ENCODE results near the gene PRTFDC1. TPM values are rescaled to one million over a fixed set of nuclear protein-coding genes. Genes with fewer than 3 reads are reported as not detected.

PRTFDC1 gene
- total and polyA plus RNA-seq, 2 donors (not counting 3 experiments of a cell fraction or from before 2014, with no cell fraction given), result 22.0 to 27.0 TPM

DNA sequence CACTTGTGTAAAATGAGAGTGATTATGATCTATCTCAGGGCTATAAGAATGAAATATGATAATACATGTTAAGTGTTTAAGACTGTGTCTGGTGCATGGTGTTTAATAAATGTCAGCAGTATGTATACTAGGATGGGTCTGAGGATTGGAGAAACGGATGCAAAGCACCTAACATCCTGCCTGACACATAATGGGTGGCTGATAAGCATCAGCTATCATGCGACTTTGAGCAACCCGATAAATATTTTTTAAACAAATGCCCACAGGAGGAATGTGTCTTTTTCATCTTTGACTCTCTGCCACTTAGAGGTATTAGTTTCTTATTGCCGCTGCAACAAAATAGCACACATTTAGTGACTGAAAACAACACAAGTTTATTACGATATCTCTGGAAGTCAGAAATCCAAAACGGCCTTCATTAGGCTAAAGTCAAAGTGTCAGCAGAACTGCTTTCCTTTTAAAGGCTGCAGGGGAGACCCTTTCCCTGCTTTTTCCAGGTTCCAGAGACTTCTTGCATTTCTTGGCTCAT, 135.5 kb downstream of the PRTFDC1 start:
- Histone ChIP-seq H3K4me3 (replicated peaks in 1 of 3; ENCODE audit: insufficient read depth in 1 of 3, low read depth in 1 of 3, low read length in 3 of 3) (no peak overlapping the region), H3K9ac (replicated peaks; ENCODE audit: extremely low read depth, insufficient read depth, low read length) (no peak overlapping the region), H3K27me3 (ENCODE audit: control insufficient read depth in 2 of 2, insufficient read depth in 2 of 2, low read length in 2 of 2) (no peaks in the 10 kb centered on the region), H4K20me1 (replicated peaks; ENCODE audit: control insufficient read depth, extremely low read depth, insufficient read depth, low read length) (no peaks in the 10 kb centered on the region), H3K79me2 (ENCODE audit: control insufficient read depth, insufficient read depth, low read length) (no peaks in the 10 kb centered on the region), H3K9me1 (replicated peaks; ENCODE audit: control insufficient read depth, extremely low read depth, insufficient read depth, low read length) (no peaks in the 10 kb centered on the region), H3K4me2 (ENCODE audit: insufficient read depth, low read length) (no peak overlapping the region), H3K36me3 (ENCODE audit: control insufficient read depth in 2 of 2, extremely low read depth in 1 of 2, insufficient read depth in 2 of 2, low read length in 2 of 2) (no peaks in the 10 kb centered on the region), H2AFZ (ENCODE audit: low read depth, low read length) (no peak overlapping the region), H3K9me3 (replicated peaks; ENCODE audit: control insufficient read depth, insufficient read depth, low read length) (no peaks in the 10 kb centered on the region), H3K4me1 (ENCODE audit: control insufficient read depth, extremely low read depth, insufficient read depth, low read length) (peaks cover 6% of the 10 kb centered on the region), H3K27ac (ENCODE audit: insufficient read depth, low read depth, low read length) (no peak overlapping the region)
- dilution Hi-C loops (cut with MboI; ENCODE audit: extremely low pct_ligation_motif_present, low sequenced_read_pairs), result no loop called here
- no TSS peak for BruUV-seq (replicated peaks)
- no peak for FAIRE-seq
- ChIA-PET POLR2A (no interaction called here), CTCF (interaction anchor here (1.5 kb wide), 1 partner anchor 135 kb away, joined by 4 read pairs; the partner anchor contains the start of gene PRTFDC1)
- intact Hi-C loops (cut with micrococcal nuclease), result no loop called here
- no peak for DNase-seq (ENCODE audit: low read depth, low spot score)
- TF ChIP-seq MYC (IDR thresholded peaks at IDR 0.05; ENCODE audit: low read depth, low read length) (no peak), POLR2AphosphoS5 (IDR thresholded peaks at IDR 0.05; ENCODE audit: insufficient read depth, low read depth, low read length) (no peak), FOS (IDR thresholded peaks at IDR 0.05; ENCODE audit: borderline replicate concordance, insufficient read depth, low read length) (no peak), JUN (IDR thresholded peaks at IDR 0.05; ENCODE audit: borderline replicate concordance, insufficient read depth, insufficient read length, low read depth) (no peak), GATA2 (IDR thresholded peaks at IDR 0.05; ENCODE audit: insufficient read depth, insufficient read length, low read depth, low read length) (no peak), EZH2 (IDR thresholded peaks at IDR 0.05; ENCODE audit: borderline replicate concordance, low read depth, low read length, severe bottlenecking) (no peak), POLR2A (IDR thresholded peaks at IDR 0.05; ENCODE audit: low read depth, low read length) (no peak)
- TF ChIP-seq, protein P1, sequence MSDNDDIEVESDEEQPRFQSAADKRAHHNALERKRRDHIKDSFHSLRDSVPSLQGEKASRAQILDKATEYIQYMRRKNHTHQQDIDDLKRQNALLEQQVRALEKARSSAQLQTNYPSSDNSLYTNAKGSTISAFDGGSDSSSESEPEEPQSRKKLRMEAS (IDR thresholded peaks at IDR 0.05; ENCODE audit: insufficient read depth, insufficient read length), result no peak
- TF ChIP-seq, protein P2, sequence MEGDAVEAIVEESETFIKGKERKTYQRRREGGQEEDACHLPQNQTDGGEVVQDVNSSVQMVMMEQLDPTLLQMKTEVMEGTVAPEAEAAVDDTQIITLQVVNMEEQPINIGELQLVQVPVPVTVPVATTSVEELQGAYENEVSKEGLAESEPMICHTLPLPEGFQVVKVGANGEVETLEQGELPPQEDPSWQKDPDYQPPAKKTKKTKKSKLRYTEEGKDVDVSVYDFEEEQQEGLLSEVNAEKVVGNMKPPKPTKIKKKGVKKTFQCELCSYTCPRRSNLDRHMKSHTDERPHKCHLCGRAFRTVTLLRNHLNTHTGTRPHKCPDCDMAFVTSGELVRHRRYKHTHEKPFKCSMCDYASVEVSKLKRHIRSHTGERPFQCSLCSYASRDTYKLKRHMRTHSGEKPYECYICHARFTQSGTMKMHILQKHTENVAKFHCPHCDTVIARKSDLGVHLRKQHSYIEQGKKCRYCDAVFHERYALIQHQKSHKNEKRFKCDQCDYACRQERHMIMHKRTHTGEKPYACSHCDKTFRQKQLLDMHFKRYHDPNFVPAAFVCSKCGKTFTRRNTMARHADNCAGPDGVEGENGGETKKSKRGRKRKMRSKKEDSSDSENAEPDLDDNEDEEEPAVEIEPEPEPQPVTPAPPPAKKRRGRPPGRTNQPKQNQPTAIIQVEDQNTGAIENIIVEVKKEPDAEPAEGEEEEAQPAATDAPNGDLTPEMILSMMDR (IDR thresholded peaks at IDR 0.05; ENCODE audit: extremely low read depth in 1 of 2, insufficient read depth in 1 of 2, low read depth in 1 of 2, low read length in 2 of 2), result no peak

Data from endothelial cell of umbilical vein (primary cell).